ENCODE results near the gene MACROD2. TPM values are rescaled to one million over a fixed set of nuclear protein-coding genes. Genes with fewer than 3 reads are reported as not detected.

Gene MACROD2
- total RNA-seq, 1 donor from 2014 or later, result not detected

DNA sequence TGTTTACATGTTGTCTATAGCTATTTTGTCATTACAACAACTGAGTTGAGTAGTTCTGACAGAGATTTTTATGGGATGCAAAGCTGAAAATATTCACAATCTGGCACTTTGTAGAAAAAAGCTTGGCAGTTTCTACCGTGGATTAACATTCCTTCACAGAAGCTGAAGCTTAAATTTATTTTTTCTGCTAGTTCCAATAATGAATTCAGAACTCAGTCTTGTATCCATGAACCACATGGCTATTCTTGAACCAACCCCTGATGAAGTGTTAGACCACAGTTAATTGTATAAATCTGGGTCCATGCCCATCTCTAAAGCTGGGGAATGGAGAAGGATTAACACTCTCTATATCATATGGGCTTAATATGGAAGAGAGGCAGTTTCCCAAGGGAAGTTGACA, 1085.9 kb downstream of the MACROD2 start:
- Mint-ChIP-seq H3K27me3 (ENCODE audit: insufficient read depth) (no peaks in the 10 kb centered on the region), H3K4me3 (no peak overlapping the region), H3K27ac (no peak overlapping the region), H3K36me3 (ENCODE audit: low read depth) (no peaks in the 10 kb centered on the region), H3K9me3 (no peaks in the 10 kb centered on the region), H3K4me1 (ENCODE audit: low read depth) (no peaks in the 10 kb centered on the region)
- intact Hi-C loops (cut with micrococcal nuclease), result no loop called here
- no peak for DNase-seq (ENCODE audit: low spot score)

DNA sequence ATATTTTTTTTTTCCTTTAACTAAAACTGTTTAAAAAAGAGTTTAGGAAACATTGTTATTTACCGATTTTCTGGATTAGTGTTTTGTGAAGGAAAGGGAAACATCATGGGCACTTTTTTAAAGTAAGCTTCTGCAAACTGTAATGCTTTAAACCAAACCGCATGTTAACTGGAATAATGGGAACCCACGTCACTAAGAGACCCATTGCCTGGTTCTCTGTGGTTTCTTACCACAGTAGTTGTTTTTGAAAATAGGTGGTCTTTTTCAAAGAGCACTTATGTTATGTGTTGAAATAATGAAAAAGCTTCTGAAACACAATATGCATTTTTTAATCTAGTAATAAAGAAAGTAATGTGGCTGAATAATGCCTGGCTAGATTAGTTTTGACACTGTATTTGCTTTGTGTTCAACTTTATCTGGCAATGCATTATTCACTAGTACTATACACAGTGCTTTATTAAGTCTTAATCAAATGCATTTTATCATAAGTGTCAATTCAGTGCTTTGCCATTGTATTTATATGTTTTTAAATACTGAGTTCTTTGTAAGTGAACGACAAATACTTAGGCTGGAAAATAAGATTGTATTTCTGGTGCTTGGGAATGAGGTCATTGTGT, 1096.2 kb downstream of the MACROD2 start:
- Mint-ChIP-seq H3K4me1 (ENCODE audit: low read depth) (no peaks in the 10 kb centered on the region), H3K27ac (no peak overlapping the region), H3K36me3 (ENCODE audit: low read depth) (no peaks in the 10 kb centered on the region), H3K27me3 (ENCODE audit: insufficient read depth) (no peaks in the 10 kb centered on the region), H3K4me3 (no peak overlapping the region), H3K9me3 (peaks cover 5% of the 10 kb centered on the region)
- DNase-seq (ENCODE audit: low spot score), result no peak
- intact Hi-C loops (cut with micrococcal nuclease), result no loop called here

- intact Hi-C loops (cut with micrococcal nuclease), result no loop called here
- Mint-ChIP-seq H3K4me3 (no peak overlapping the region), H3K9me3 (peaks cover 11% of the 10 kb centered on the region), H3K27ac (no peak overlapping the region), H3K27me3 (ENCODE audit: insufficient read depth) (no peaks in the 10 kb centered on the region), H3K4me1 (ENCODE audit: low read depth) (no peaks in the 10 kb centered on the region), H3K36me3 (ENCODE audit: low read depth) (no peaks in the 10 kb centered on the region)
- no peak for DNase-seq (ENCODE audit: low spot score)
These were observed 1103.0 kb downstream of the MACROD2 start for GRCh38 chr20:15098351-15098750.

DNA sequence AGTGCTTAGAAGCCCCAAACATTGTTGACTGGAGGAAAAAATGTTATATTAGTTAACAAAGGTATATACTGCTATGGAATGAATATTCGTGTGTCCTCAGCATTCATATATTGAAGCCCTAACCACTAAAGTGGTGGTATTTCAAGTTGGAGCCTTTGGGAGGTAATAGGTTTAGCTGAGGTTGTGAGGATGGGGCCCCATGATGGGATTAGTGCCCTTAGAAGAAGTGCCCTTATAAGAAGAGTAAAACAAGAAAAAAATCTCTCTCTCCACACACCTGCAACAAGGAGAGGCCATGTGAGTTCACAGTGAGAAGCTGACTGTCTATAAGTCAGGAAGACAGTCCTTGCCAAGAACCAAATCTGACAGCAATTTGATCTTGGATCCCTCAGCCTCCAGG, 1103.8 kb downstream of the MACROD2 start:
- DNase-seq (ENCODE audit: low spot score), result no peak
- H3K4me3 Mint-ChIP-seq, result no peak overlapping the region
- intact Hi-C loops (cut with micrococcal nuclease), result no loop called here
- H3K27me3 Mint-ChIP-seq (ENCODE audit: insufficient read depth), result no peaks in the 10 kb centered on the region
- H3K4me1 Mint-ChIP-seq (ENCODE audit: low read depth), result no peaks in the 10 kb centered on the region
- no peaks in the 10 kb centered on the region for H3K36me3 Mint-ChIP-seq (ENCODE audit: low read depth)
- H3K27ac Mint-ChIP-seq, result no peak overlapping the region
- H3K9me3 Mint-ChIP-seq, result peaks cover 17% of the 10 kb centered on the region

DNA sequence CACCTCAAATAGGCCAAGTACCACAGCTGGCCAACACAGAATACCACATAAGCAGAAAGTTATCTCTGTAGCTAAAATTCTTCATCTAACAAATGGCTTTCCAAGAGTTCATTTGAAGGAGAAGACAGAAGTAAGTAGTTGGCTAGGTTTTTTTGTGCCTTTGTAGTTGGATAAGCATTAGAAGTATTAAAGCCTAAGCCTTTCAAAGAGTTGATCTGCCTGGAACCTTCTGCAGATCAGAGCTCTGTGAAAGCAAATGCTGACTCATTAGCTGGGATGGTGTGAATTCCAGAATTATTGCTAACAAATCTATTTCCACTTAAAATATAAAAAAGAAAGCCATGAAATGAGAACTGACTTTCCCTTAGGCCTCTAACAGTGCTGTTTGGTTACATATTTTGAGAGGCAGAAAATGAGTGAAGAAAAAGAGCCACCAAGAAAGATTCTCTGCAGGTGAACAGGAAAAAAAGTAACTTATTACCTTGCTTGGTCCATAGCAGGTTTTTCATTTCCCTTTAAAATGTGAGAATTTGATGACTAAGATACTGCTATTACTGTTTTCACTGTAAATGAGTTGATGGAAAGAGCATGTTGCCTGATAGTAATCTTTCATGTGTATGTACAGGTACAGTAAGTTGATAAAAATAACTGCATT, 1105.3 kb downstream of the MACROD2 start:
- Mint-ChIP-seq H3K9me3 (peaks cover 16% of the 10 kb centered on the region), H3K4me1 (ENCODE audit: low read depth) (no peaks in the 10 kb centered on the region), H3K27ac (no peak overlapping the region), H3K4me3 (no peak overlapping the region), H3K27me3 (ENCODE audit: insufficient read depth) (no peaks in the 10 kb centered on the region), H3K36me3 (ENCODE audit: low read depth) (no peaks in the 10 kb centered on the region)
- intact Hi-C loops (cut with micrococcal nuclease), result no loop called here
- DNase-seq (ENCODE audit: low spot score), result no peak

DNA sequence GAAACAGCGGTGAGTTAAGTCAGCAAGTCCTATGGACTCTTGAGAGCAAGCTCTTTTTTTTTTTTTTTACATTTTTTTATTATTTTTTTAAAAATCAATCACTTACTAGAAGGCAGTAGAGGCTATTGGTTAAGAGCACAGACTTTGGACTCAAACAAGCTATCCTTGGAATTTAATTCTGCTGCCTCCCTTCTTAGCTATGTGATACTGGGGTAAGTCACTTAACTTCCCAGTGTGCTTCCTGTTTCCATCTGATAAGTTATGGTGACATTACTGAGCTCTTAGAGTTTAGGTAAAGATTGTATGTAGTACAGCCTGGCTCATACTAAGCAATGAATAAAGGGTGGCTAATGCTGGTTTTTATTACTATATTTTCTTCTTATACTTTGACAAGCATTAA, 1112.6 kb downstream of the MACROD2 start:
- no peak overlapping the region for H3K27ac Mint-ChIP-seq
- H3K4me3 Mint-ChIP-seq, result no peak overlapping the region
- H3K4me1 Mint-ChIP-seq (ENCODE audit: low read depth), result no peaks in the 10 kb centered on the region
- DNase-seq (ENCODE audit: low spot score), result no peak
- H3K27me3 Mint-ChIP-seq (ENCODE audit: insufficient read depth), result no peaks in the 10 kb centered on the region
- intact Hi-C loops (cut with micrococcal nuclease), result no loop called here
- no peaks in the 10 kb centered on the region for H3K36me3 Mint-ChIP-seq (ENCODE audit: low read depth)
- peaks cover 14% of the 10 kb centered on the region for H3K9me3 Mint-ChIP-seq

- no peak overlapping the region for H3K27ac Mint-ChIP-seq
- H3K36me3 Mint-ChIP-seq (ENCODE audit: low read depth), result no peaks in the 10 kb centered on the region
These were observed 1114.2 kb downstream of the MACROD2 start for GRCh38 chr20:15109494-15109893.

DNA sequence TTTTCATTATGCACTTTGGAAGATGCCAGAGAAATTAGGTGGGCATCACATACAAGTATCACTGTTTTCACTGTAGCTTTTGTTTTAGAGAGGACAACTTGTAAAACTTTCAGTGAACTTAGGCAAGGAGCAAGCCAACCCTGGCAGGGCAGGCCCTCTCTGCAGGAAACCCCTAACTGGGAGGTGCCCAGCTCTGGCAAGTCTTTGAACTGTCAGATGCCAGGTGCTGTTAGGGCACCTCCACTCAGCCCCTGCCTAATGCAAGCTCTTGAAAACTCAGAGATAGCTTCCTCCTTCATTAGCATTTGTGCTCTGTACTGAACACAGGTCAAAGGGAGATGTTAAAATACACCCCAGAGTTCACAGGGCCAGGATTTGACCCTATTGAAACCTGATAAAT, 1116.3 kb downstream of the MACROD2 start:
- H3K4me3 Mint-ChIP-seq, result no peak overlapping the region
- H3K4me1 Mint-ChIP-seq (ENCODE audit: low read depth), result no peaks in the 10 kb centered on the region
- H3K9me3 Mint-ChIP-seq, result peaks cover 8% of the 10 kb centered on the region
- H3K27ac Mint-ChIP-seq, result no peak overlapping the region
- H3K36me3 Mint-ChIP-seq (ENCODE audit: low read depth), result no peaks in the 10 kb centered on the region
- DNase-seq (ENCODE audit: low spot score), result no peak
- intact Hi-C loops (cut with micrococcal nuclease), result no loop called here
- no peaks in the 10 kb centered on the region for H3K27me3 Mint-ChIP-seq (ENCODE audit: insufficient read depth)

More at GRCh38 chr20:15109494-15109893, 1114.2 kb downstream of the MACROD2 start:
- Mint-ChIP-seq H3K27me3 (ENCODE audit: insufficient read depth) (no peaks in the 10 kb centered on the region), H3K9me3 (peaks cover 8% of the 10 kb centered on the region), H3K4me3 (no peak overlapping the region), H3K4me1 (ENCODE audit: low read depth) (no peaks in the 10 kb centered on the region)
- intact Hi-C loops (cut with micrococcal nuclease), result no loop called here
- no peak for DNase-seq (ENCODE audit: low spot score)

DNA sequence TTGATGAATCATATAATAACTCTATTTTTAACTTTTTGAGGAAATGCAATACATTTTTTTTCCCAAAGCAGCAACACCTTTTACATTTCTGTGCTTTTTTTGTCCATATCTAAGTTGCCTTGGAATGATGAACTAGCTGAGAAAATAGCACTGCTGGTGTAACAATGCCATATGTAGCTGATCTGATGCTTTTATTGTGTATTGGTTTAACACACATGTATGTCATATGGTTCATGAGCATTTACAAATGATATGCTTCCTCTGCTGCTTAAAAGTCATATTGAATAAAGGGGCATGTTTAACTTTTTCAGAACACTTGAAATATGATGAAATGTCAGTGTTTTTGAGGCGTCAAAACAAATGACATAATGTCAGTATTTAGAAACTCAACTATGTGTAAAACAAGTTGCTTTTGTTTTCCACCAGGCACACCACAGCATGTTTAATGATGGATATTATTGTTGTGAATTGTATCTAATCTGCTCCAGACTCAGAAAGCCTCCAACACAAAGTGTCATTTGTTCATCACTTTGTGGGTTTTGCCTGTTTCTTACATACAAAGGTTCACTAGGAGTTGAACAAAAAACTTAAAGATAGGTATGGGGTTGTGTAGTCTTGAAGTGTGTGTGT, 1117.9 kb downstream of the MACROD2 start:
- Mint-ChIP-seq H3K36me3 (ENCODE audit: low read depth) (no peaks in the 10 kb centered on the region), H3K27ac (no peak overlapping the region), H3K4me1 (ENCODE audit: low read depth) (no peaks in the 10 kb centered on the region), H3K9me3 (peaks cover 9% of the 10 kb centered on the region), H3K4me3 (no peak overlapping the region), H3K27me3 (ENCODE audit: insufficient read depth) (no peaks in the 10 kb centered on the region)
- DNase-seq (ENCODE audit: low spot score), result no peak
- intact Hi-C loops (cut with micrococcal nuclease), result no loop called here

- peaks cover 13% of the 10 kb centered on the region for H3K9me3 Mint-ChIP-seq
- H3K27me3 Mint-ChIP-seq (ENCODE audit: insufficient read depth), result no peaks in the 10 kb centered on the region
- H3K27ac Mint-ChIP-seq, result no peak overlapping the region
- no peaks in the 10 kb centered on the region for H3K4me1 Mint-ChIP-seq (ENCODE audit: low read depth)
- intact Hi-C loops (cut with micrococcal nuclease), result no loop called here
- no peaks in the 10 kb centered on the region for H3K36me3 Mint-ChIP-seq (ENCODE audit: low read depth)
- no peak for DNase-seq (ENCODE audit: low spot score)
- H3K4me3 Mint-ChIP-seq, result no peak overlapping the region
These were observed 1124.7 kb downstream of the MACROD2 start for GRCh38 chr20:15119852-15120487.

- Mint-ChIP-seq H3K36me3 (ENCODE audit: low read depth) (no peaks in the 10 kb centered on the region), H3K9me3 (peaks cover 11% of the 10 kb centered on the region), H3K4me3 (no peak overlapping the region), H3K4me1 (ENCODE audit: low read depth) (no peaks in the 10 kb centered on the region), H3K27ac (no peak overlapping the region), H3K27me3 (ENCODE audit: insufficient read depth) (no peaks in the 10 kb centered on the region)
- intact Hi-C loops (cut with micrococcal nuclease), result no loop called here
- no peak for DNase-seq (ENCODE audit: low spot score)
These were observed 1127.3 kb downstream of the MACROD2 start for GRCh38 chr20:15122613-15123012.

GRCh38 chr20:15131176-15131575, 1135.9 kb downstream of the MACROD2 start:
- intact Hi-C loops (cut with micrococcal nuclease), result no loop called here
- no peak overlapping the region for H3K4me3 Mint-ChIP-seq
- no peaks in the 10 kb centered on the region for H3K9me3 Mint-ChIP-seq
- H3K27me3 Mint-ChIP-seq (ENCODE audit: insufficient read depth), result no peaks in the 10 kb centered on the region
- no peaks in the 10 kb centered on the region for H3K36me3 Mint-ChIP-seq (ENCODE audit: low read depth)
- no peak overlapping the region for H3K27ac Mint-ChIP-seq
- no peaks in the 10 kb centered on the region for H3K4me1 Mint-ChIP-seq (ENCODE audit: low read depth)
- no peak for DNase-seq (ENCODE audit: low spot score)

- no peak for DNase-seq (ENCODE audit: low spot score)
- H3K27ac Mint-ChIP-seq, result no peak overlapping the region
- no peaks in the 10 kb centered on the region for H3K36me3 Mint-ChIP-seq (ENCODE audit: low read depth)
- no peaks in the 10 kb centered on the region for H3K27me3 Mint-ChIP-seq (ENCODE audit: insufficient read depth)
- no peak overlapping the region for H3K4me3 Mint-ChIP-seq
- H3K4me1 Mint-ChIP-seq (ENCODE audit: low read depth), result no peaks in the 10 kb centered on the region
- H3K9me3 Mint-ChIP-seq, result no peaks in the 10 kb centered on the region
- intact Hi-C loops (cut with micrococcal nuclease), result no loop called here
These were observed 1143.3 kb downstream of the MACROD2 start for GRCh38 chr20:15138548-15139126.
